Measurements from ENCODE around the gene TCF7.

TCF7 gene

GRCh38 chr5:134092875-134093274 lies 21.6 kb upstream of the TCF7 start:
- Histone ChIP-seq H3K4me3 (ENCODE audit: low read depth, low read length) (no peak overlapping the region), H3K27me3 (ENCODE audit: control insufficient read depth, insufficient read depth, low read length) (peaks cover 6% of the 10 kb centered on the region), H3K9me3 (ENCODE audit: control insufficient read depth, insufficient read depth, low read length) (no peaks in the 10 kb centered on the region), H3K9ac (ENCODE audit: low read depth, low read length) (no peak overlapping the region), H3K27ac (ENCODE audit: low read depth, low read length) (no peak overlapping the region), H3K36me3 (ENCODE audit: control insufficient read depth, insufficient read depth, low read length) (no peaks in the 10 kb centered on the region), H3K4me1 (ENCODE audit: control insufficient read depth, insufficient read depth, low read length) (peaks cover 10% of the 10 kb centered on the region; the same call in 1 of the 2 replicates)

- peaks cover 10% of the 10 kb centered on the region; the same call in 1 of the 2 replicates for H3K4me1 ChIP-seq (ENCODE audit: control insufficient read depth, insufficient read depth, low read length)
Measured at GRCh38 chr5:134093351-134093750, 21.1 kb upstream of the TCF7 start.

GRCh38 chr5:134095293-134095692 lies 19.2 kb upstream of the TCF7 start:
- no peaks in the 10 kb centered on the region for H3K36me3 ChIP-seq (ENCODE audit: control insufficient read depth, insufficient read depth, low read length)
- H3K4me1 ChIP-seq (ENCODE audit: control insufficient read depth, insufficient read depth, low read length), result peaks cover 25% of the 10 kb centered on the region
- no peak overlapping the region for H3K4me3 ChIP-seq (ENCODE audit: low read depth, low read length)
- H3K27ac ChIP-seq (ENCODE audit: low read depth, low read length), result no peak overlapping the region
- no peak overlapping the region for H3K9ac ChIP-seq (ENCODE audit: low read depth, low read length)
- H3K9me3 ChIP-seq (ENCODE audit: control insufficient read depth, insufficient read depth, low read length), result no peaks in the 10 kb centered on the region
- peaks cover 15% of the 10 kb centered on the region for H3K27me3 ChIP-seq (ENCODE audit: control insufficient read depth, insufficient read depth, low read length)

More at GRCh38 chr5:134093351-134093750, 21.1 kb upstream of the TCF7 start:
- Histone ChIP-seq H3K36me3 (ENCODE audit: control insufficient read depth, insufficient read depth, low read length) (no peaks in the 10 kb centered on the region), H3K9me3 (ENCODE audit: control insufficient read depth, insufficient read depth, low read length) (no peaks in the 10 kb centered on the region), H3K27ac (ENCODE audit: low read depth, low read length) (no peak overlapping the region), H3K4me3 (ENCODE audit: low read depth, low read length) (no peak overlapping the region), H3K27me3 (ENCODE audit: control insufficient read depth, insufficient read depth, low read length) (peaks cover 7% of the 10 kb centered on the region), H3K9ac (ENCODE audit: low read depth, low read length) (no peak overlapping the region)

GRCh38 chr5:134095887-134096589 lies 18.4 kb upstream of the TCF7 start:
- H3K27ac ChIP-seq (ENCODE audit: low read depth, low read length), result no peak overlapping the region
- H3K9me3 ChIP-seq (ENCODE audit: control insufficient read depth, insufficient read depth, low read length), result no peaks in the 10 kb centered on the region
- peaks cover 32% of the 10 kb centered on the region for H3K4me1 ChIP-seq (ENCODE audit: control insufficient read depth, insufficient read depth, low read length)
- peaks cover 18% of the 10 kb centered on the region for H3K27me3 ChIP-seq (ENCODE audit: control insufficient read depth, insufficient read depth, low read length)
- H3K9ac ChIP-seq (ENCODE audit: low read depth, low read length), result no peak overlapping the region
- no peaks in the 10 kb centered on the region for H3K36me3 ChIP-seq (ENCODE audit: control insufficient read depth, insufficient read depth, low read length)
- no peak overlapping the region for H3K4me3 ChIP-seq (ENCODE audit: low read depth, low read length)

- H3K4me1 ChIP-seq (ENCODE audit: control insufficient read depth, insufficient read depth, low read length), result peaks cover 39% of the 10 kb centered on the region
- no peaks in the 10 kb centered on the region for H3K9me3 ChIP-seq (ENCODE audit: control insufficient read depth, insufficient read depth, low read length)
- H3K9ac ChIP-seq (ENCODE audit: low read depth, low read length), result no peak overlapping the region
- no peaks in the 10 kb centered on the region for H3K36me3 ChIP-seq (ENCODE audit: control insufficient read depth, insufficient read depth, low read length)
- no peak overlapping the region for H3K4me3 ChIP-seq (ENCODE audit: low read depth, low read length)
- H3K27me3 ChIP-seq (ENCODE audit: control insufficient read depth, insufficient read depth, low read length), result peaks cover 18% of the 10 kb centered on the region
- H3K27ac ChIP-seq (ENCODE audit: low read depth, low read length), result no peak overlapping the region
Measured at GRCh38 chr5:134097211-134097749, 17.2 kb upstream of the TCF7 start.

- H3K27me3 ChIP-seq (ENCODE audit: control insufficient read depth, insufficient read depth, low read length), result peaks cover 18% of the 10 kb centered on the region
- peaks cover 39% of the 10 kb centered on the region for H3K4me1 ChIP-seq (ENCODE audit: control insufficient read depth, insufficient read depth, low read length)
- no peak overlapping the region for H3K27ac ChIP-seq (ENCODE audit: low read depth, low read length)
- H3K9me3 ChIP-seq (ENCODE audit: control insufficient read depth, insufficient read depth, low read length), result no peaks in the 10 kb centered on the region
- H3K4me3 ChIP-seq (ENCODE audit: low read depth, low read length), result no peak overlapping the region
- no peaks in the 10 kb centered on the region for H3K36me3 ChIP-seq (ENCODE audit: control insufficient read depth, insufficient read depth, low read length)
- H3K9ac ChIP-seq (ENCODE audit: low read depth, low read length), result no peak overlapping the region
Measured at GRCh38 chr5:134098690-134099089, 15.8 kb upstream of the TCF7 start.

- Histone ChIP-seq H3K27ac (ENCODE audit: low read depth, low read length) (peak overlapping the region; percentile 78), H3K36me3 (ENCODE audit: control insufficient read depth, insufficient read depth, low read length) (no peaks in the 10 kb centered on the region), H3K4me1 (ENCODE audit: control insufficient read depth, insufficient read depth, low read length) (peaks cover 39% of the 10 kb centered on the region), H3K9me3 (ENCODE audit: control insufficient read depth, insufficient read depth, low read length) (no peaks in the 10 kb centered on the region), H3K9ac (ENCODE audit: low read depth, low read length) (no peak overlapping the region), H3K27me3 (ENCODE audit: control insufficient read depth, insufficient read depth, low read length) (peaks cover 18% of the 10 kb centered on the region), H3K4me3 (ENCODE audit: low read depth, low read length) (no peak overlapping the region)
Measured at GRCh38 chr5:134099288-134099872, 15.1 kb upstream of the TCF7 start.

- peak overlapping the region; percentile 78 for H3K27ac ChIP-seq (ENCODE audit: low read depth, low read length)
- peaks cover 18% of the 10 kb centered on the region for H3K27me3 ChIP-seq (ENCODE audit: control insufficient read depth, insufficient read depth, low read length)
- H3K9me3 ChIP-seq (ENCODE audit: control insufficient read depth, insufficient read depth, low read length), result no peaks in the 10 kb centered on the region
- no peaks in the 10 kb centered on the region for H3K36me3 ChIP-seq (ENCODE audit: control insufficient read depth, insufficient read depth, low read length)
- H3K9ac ChIP-seq (ENCODE audit: low read depth, low read length), result no peak overlapping the region
- H3K4me3 ChIP-seq (ENCODE audit: low read depth, low read length), result no peak overlapping the region
- H3K4me1 ChIP-seq (ENCODE audit: control insufficient read depth, insufficient read depth, low read length), result peaks cover 42% of the 10 kb centered on the region
Measured at GRCh38 chr5:134099939-134100282, 14.6 kb upstream of the TCF7 start.

- H3K4me1 ChIP-seq (ENCODE audit: control insufficient read depth, insufficient read depth, low read length), result peaks cover 42% of the 10 kb centered on the region
- no peak overlapping the region for H3K9ac ChIP-seq (ENCODE audit: low read depth, low read length)
- no peaks in the 10 kb centered on the region for H3K9me3 ChIP-seq (ENCODE audit: control insufficient read depth, insufficient read depth, low read length)
- peak overlapping the region; percentile 14; the same call in 1 of the 2 replicates for H3K4me3 ChIP-seq (ENCODE audit: low read depth, low read length)
- H3K36me3 ChIP-seq (ENCODE audit: control insufficient read depth, insufficient read depth, low read length), result no peaks in the 10 kb centered on the region
- H3K27ac ChIP-seq (ENCODE audit: low read depth, low read length), result peak overlapping the region; percentile 78
- H3K27me3 ChIP-seq (ENCODE audit: control insufficient read depth, insufficient read depth, low read length), result peaks cover 18% of the 10 kb centered on the region
Measured at GRCh38 chr5:134100283-134101091, 14.0 kb upstream of the TCF7 start.

GRCh38 chr5:134101686-134102439 lies 12.6 kb upstream of the TCF7 start:
- H3K27me3 ChIP-seq (ENCODE audit: control insufficient read depth, insufficient read depth, low read length), result peaks cover 18% of the 10 kb centered on the region
- peak overlapping the region; percentile 42 for H3K27ac ChIP-seq (ENCODE audit: low read depth, low read length)
- no peak overlapping the region for H3K4me3 ChIP-seq (ENCODE audit: low read depth, low read length)
- no peak overlapping the region for H3K9ac ChIP-seq (ENCODE audit: low read depth, low read length)
- H3K9me3 ChIP-seq (ENCODE audit: control insufficient read depth, insufficient read depth, low read length), result no peaks in the 10 kb centered on the region
- H3K4me1 ChIP-seq (ENCODE audit: control insufficient read depth, insufficient read depth, low read length), result peaks cover 36% of the 10 kb centered on the region
- no peaks in the 10 kb centered on the region for H3K36me3 ChIP-seq (ENCODE audit: control insufficient read depth, insufficient read depth, low read length)

All from HUES48 (cell line).